ENCODE data around the gene POLD2.

The POLD2 gene

DNA sequence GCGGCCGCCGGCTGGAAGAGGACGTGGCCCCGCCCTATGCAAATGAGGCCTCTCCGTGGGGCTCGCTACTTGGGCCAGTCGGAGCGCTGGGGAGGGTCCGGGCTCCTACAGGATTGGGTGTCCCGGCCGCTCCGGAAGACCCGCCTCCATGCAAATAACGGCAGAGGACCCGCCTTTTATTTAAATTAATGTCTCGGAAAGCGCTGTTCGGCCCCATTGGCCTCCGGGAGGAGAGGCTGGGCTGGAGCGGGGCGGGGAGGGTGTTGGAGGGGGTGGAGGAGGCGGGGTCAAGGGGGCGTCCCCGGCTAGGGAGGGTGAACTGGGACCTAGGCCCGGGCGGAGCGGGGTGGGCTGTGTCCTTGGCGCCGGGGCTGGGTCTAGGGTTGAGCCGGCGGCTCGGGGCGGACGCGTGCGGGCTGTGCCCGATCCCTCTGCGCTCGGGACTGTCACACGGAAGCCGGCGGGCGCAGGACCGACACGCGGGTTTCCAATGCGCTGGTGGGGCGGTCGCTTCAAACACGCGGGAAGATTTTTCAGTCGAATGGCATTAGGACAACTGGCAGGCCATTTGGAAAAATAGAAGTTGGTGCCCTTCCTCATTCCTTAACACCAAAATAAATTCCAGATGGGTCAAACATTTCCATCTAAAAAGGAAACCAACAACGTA lies 40.7 kb downstream of the POLD2 start:
- DNase-seq (ENCODE audit: low spot score) = peak; percentile 97

DNA sequence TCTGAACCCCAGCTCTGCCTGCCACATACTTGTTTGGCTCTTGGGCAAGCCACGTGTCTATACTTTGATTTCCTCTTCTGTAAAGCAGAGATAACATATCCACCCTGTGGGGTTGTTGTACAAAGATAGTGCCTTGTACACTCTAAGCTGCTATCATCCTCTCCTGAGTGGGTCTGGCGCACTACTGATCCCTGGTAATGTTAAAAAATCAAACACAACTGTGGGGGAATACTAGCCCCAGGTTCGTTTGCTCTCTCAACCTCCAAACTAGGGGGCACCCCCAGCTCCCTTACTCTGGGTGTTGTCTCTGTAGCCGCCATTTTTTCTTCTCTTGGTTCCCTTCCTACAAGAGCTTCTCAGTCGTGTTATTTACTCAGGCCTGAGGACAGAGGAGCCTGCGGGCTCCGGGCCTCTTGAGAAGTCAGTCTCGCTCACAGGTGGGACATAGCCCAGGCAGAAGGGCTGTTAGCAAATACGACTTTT lies 42.0 kb downstream of the POLD2 start:
- DNase-seq (ENCODE audit: low spot score) = no peak

GRCh38 chr7:44080686-44081265 lies 42.6 kb downstream of the POLD2 start:
- DNase-seq (ENCODE audit: low spot score) = no peak

DNA sequence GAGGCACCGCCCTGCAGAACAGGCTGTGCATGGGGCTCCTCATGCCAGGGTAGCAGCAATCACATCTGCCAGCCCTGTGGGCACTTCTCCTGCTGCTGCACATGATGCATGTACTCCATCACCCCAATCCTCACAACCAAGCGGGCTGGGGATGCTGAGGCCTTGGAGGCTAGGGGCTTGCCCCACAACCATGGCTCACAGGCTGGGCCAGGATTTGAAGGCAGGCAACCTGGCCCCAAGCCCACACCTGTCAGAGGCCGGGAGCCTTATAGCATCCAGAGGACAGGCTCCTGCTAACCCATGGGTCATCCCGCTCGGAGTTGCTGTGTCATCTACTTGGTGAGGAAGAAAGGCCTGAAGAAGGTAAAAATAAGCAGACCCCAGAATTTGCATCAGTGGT lies 43.2 kb downstream of the POLD2 start:
- DNase-seq (ENCODE audit: low spot score) = no peak

DNA sequence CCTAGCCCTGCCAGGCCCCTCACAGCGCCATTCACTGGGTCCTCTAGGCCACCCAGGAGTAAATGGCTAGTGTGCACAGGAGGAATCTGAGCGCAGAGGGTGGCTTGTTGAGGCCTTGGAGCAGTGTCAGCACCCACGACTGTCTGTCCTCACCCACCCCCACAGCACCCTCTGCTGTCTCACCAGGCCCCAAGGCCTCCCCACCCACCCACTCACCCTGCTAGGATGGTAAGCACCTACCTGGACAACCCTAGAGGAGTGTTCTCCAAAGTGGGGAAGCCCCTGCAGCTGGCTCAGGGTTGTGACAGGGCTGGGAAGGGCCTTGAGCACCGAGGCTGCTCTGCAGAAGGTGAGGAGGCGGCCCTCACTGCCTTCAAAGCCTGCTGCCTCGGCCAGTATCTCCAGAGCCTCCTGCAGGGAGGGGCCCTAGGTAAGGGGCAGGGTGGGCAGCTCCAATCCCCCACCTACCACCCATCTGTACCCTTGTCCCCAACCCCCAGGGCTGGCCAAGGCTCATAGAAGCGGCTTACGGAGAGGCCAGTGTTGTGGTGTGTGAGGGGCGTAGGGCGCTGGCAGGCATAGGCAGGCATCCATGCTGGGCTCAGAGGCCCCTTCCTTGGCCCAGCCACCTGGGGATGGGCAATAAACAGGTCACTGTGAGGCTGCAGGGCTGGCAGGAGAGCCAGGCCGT lies 43.9 kb downstream of the POLD2 start:
- no peak for DNase-seq (ENCODE audit: low spot score)

DNA sequence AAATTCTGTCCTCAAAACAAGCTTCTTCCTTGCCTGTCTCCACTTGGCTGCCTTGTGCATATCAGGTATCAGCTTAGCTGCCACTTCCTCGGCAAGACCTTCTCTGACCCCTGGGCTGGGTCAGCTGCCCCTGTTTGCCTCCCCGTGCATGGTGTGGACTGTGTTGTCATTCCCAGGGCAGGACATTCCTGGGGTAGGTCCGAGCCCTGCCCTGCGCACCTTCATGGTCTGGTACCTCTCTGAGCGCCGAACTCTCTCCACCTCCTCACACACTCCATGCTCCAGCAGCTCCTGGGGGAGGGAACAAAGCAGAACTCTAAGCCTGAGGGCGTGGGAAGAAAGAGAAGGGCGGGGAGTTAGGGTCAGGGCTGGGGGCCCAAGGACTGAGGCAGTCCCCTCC lies 44.8 kb downstream of the POLD2 start:
- DNase-seq (ENCODE audit: low spot score) = no peak

- DNase-seq (ENCODE audit: low spot score) = no peak
These were observed 45.7 kb downstream of the POLD2 start for GRCh38 chr7:44077681-44078091.

DNA sequence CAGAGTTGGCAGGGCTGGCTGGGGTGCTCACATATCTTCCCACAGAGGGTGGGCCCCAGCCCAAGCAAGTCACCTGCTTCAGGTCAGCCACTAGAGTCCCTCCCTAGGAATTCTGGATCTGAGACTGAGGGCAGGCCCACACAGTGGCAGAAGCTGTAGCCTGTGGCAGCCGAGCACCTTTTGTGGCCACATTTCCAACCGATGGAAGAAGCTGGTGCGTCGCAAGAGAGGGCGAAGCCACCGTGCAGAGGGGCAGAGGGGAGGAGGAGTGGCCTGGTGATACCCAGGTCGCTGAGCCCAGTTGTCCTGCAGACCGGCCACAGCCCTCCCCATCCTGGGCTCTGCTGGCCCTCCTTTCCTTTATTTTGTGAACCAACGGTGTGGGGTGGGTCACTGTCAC lies 46.3 kb downstream of the POLD2 start:
- no peak for DNase-seq (ENCODE audit: low spot score)

DNA sequence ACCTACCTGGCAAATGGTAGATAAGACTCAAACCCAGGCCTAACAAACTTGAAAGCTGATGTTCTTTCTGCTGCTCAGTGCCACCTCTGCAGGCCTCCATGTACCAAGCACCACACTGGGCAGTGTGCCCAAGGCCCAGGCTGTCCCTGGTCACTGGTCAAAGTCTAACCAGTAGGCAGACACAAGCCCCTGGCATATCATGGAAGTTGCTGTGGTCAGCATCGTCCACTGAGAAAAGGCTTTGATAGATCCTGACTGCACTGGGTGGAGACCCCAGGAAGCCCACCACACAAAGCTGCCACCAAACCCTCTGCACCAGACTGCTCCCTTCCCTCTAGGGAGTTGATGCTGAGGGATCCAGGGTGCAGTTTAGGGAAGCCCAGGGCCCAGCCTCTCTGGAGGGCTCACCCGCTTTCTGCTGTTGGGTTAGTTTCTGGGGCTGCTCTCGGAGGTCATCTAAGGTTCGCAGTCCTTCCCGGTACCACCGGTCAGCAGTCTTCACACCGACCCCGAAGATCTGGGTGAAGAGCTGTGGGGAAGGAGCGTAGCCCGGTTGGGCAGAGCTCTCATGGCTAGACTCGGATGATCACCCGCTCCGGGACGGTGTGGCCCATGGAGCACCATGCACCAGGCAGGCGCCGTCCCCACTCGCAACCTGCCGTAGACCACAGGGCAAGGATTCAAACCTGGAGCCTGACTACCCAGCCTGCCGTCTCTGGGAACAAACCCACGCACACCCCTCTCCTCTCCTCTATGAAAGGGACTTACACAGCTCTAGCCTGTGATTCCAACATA lies 47.0 kb downstream of the POLD2 start:
- DNase-seq (ENCODE audit: low spot score) = no peak

- DNase-seq (ENCODE audit: low spot score) = no peak
These were observed 47.9 kb downstream of the POLD2 start for GRCh38 chr7:44075296-44076075.

GRCh38 chr7:44074349-44074695 lies 49.0 kb downstream of the POLD2 start:
- DNase-seq (ENCODE audit: low spot score) = no peak

DNA sequence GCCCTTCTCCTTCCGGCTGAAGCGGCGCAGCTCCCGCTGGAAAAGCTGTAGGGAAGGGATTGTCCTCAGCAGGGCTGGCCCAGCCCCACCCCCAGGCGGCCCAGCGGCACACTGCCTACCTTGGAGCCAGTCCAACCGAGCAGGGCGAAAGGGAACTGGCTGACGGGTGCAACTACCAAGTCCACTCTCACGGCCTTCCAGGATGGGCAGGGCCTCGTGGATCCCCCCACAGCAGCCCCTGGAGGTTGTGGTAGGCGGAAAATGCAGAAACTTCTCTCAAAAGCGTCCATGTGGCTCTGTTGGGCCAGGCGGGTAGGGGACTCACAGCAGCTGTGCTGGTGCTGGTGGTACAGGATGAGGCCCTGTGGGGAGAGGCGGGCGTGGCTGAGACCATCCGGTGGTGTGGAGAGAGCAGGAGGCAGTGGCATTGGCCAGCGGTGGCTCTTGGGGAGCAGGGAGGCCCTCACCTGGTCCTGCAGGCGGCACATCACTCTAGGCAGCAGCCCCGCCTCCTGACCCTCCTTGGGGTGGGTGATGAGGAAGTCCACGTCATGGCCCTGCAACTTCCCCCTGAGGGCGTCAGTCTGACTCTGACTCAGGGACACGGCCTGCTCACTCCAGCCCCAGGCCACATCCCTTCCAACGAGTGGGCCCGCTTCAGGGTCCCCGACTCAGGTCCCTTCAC lies 49.5 kb downstream of the POLD2 start:
- peak; percentile 63 for DNase-seq (ENCODE audit: low spot score)

- DNase-seq (ENCODE audit: low spot score) = peak; percentile 88
These were observed 50.8 kb downstream of the POLD2 start for GRCh38 chr7:44072364-44073231.

DNA sequence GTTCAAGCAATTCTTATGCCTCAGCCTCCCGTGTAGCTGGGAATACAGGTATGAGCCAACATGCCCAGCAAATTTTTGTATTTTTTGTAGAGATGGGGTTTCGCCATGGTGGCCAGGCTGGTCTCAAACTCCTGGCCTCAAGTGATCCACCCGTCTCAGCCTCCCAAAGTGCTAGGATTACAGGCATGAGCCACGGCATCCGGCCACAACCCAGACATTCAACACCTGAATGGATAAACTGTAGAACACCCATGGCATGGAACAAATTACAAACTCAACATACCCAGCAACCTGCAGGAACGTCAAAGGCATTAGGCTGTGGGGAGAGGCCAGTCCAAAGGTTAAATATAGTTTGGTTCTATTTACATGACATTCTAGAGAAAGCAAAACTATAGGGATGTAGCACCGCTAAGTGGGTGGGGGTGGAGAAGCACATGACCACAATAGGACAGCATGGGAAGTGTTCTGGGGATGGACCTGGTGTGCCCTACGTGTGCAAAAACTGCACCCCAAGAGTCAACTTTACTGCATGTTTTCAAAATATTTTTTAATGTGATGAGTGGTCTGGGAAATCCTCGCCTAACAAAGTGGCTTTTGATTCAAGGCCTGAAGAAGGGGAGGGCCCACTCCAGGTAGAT lies 51.5 kb downstream of the POLD2 start:
- no peak for DNase-seq (ENCODE audit: low spot score)

- DNase-seq (ENCODE audit: low spot score) = no peak
These were observed 55.3 kb downstream of the POLD2 start for GRCh38 chr7:44068054-44068453.

GRCh38 chr7:44067064-44067951 lies 56.0 kb downstream of the POLD2 start:
- DNase-seq (ENCODE audit: low spot score) = no peak

GRCh38 chr7:44066494-44067063 lies 56.8 kb downstream of the POLD2 start:
- no peak for DNase-seq (ENCODE audit: low spot score)

DNA sequence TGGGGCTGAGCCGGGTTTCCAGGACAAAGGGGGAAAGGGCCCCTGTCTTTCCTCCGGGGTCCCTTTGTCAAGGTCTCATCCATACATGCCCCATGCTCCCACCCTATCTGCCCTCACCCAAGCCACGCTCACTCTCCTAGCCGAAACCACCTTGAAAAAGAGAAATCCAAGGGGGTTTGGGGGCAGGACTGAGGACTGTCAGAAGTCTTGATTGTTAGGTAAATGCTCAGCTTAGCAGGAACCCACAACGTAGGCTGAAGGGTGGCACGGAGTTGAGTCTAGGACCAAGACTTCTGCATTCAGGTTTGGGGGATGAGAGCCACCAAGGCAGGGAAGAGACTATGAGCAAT lies 57.3 kb downstream of the POLD2 start:
- no peak for DNase-seq (ENCODE audit: low spot score)

Data from AG08396 (cell line).